BJ (cell line): ENCODE results near the gene NPTX1. TPM values are rescaled to one million over a fixed set of nuclear protein-coding genes. Genes with fewer than 3 reads are reported as not detected.
A peak's percentile ranks its signal among the peaks of the same experiment; 100 is the strongest.

Experiments
- CTCF ChIA-PET: fragments of 350-600 bp; formaldehyde crosslinking; extraction: SDS; loops from one replicate; lab custom pipeline; 2021; ENCODE audit warnings: antibody characterized with exemption, inconsistent platforms; lab: Yijun Ruan, JAX
- POLR2A ChIA-PET: fragments of 300-600 bp; sonication (Branson Sonifier 250); formaldehyde crosslinking; extraction: SDS; loops from one replicate; lab custom pipeline; 2021; ENCODE audit warnings: antibody characterized with exemption; lab: Charles Lee
- DNase-seq: peaks from one replicate; pipeline ENCODE4 v3.0.0-alpha.2; 2011; ENCODE audit warnings: low read depth
- H3K27me3 ChIP-seq: 2 replicates; pipeline ENCODE4 v1.6.0; 2011; ENCODE audit warnings: low read length; ENCODE audit not compliant: control insufficient read depth, insufficient read depth
- H3K36me3 ChIP-seq: 2 replicates; pipeline ENCODE4 v1.5.1; 2011; ENCODE audit warnings: low read length; ENCODE audit not compliant: control insufficient read depth, insufficient read depth
- H3K4me3 ChIP-seq: 2 replicates; pipeline ENCODE4 v1.5.1; 2011; ENCODE audit warnings: low read depth, mild to moderate bottlenecking, control low read depth, low read length
- CTCF ChIP-seq: IDR thresholded peaks from 2 replicates; pipeline ENCODE4 v1.5.1; 2011; ENCODE audit warnings: low read depth, mild to moderate bottlenecking, control low read depth, inconsistent platforms, low read length, moderate library complexity; ENCODE audit not compliant: insufficient read depth
- polyA plus RNA-seq: library from polyadenylated mRNA; depleted of rRNA; stranded (reverse); fragments of >200 nt; gene quantifications from 2 replicates; pipeline ENCODE4 v1.2.3, GENCODE V29; 2011

NPTX1 gene
- polyA plus RNA-seq, 1 experiment: 0.43 TPM

GRCh38 chr17:80428796-80429195 lies 47.6 kb downstream of the NPTX1 start:
- no peak for DNase-seq
- Histone ChIP-seq H3K27me3 (no peaks in the 10 kb centered on the region), H3K4me3 (no peak overlapping the region), H3K36me3 (peaks cover 2% of the 10 kb centered on the region; the same call in 1 of the 2 replicates)
- TF ChIP-seq CTCF: no peak
- ChIA-PET CTCF (interaction anchor here (2.5 to 6.7 kb wide), 2 partner anchors 542 to 553 kb away, joined by 22 to 79 read pairs; no protein-coding TSS in a partner anchor), POLR2A (no interaction called here)

- DNase-seq: no peak
- H3K36me3 ChIP-seq: peaks cover 2% of the 10 kb centered on the region; the same call in 1 of the 2 replicates
- TF ChIP-seq CTCF: no peak
- H3K4me3 ChIP-seq: no peak overlapping the region
- POLR2A ChIA-PET: no interaction called here
- H3K27me3 ChIP-seq: no peaks in the 10 kb centered on the region
- CTCF ChIA-PET: interaction anchor here (1.6 to 6.7 kb wide), 8 partner anchors 9 to 674 kb away, joined by 4 to 79 read pairs (median 10); partner anchors contain the start of gene ENDOV
Observed at GRCh38 chr17:80428363-80428762, 48.0 kb downstream of the NPTX1 start.

GRCh38 chr17:80427366-80428282 lies 48.8 kb downstream of the NPTX1 start:
- H3K4me3 ChIP-seq: no peak overlapping the region
- H3K27me3 ChIP-seq: no peaks in the 10 kb centered on the region
- peaks cover 2% of the 10 kb centered on the region; the same call in 1 of the 2 replicates for H3K36me3 ChIP-seq
- POLR2A ChIA-PET: no interaction called here
- CTCF ChIA-PET: interaction anchor here (0.6 to 6.7 kb wide), 36 partner anchors 9 to 674 kb away, joined by 3 to 79 read pairs (median 4); partner anchors contain the start of genes CHMP6 and ENDOV
- TF ChIP-seq CTCF: no peak
- DNase-seq: no peak

- no peaks in the 10 kb centered on the region for H3K27me3 ChIP-seq
- DNase-seq: no peak
- peak; percentile 96 for TF ChIP-seq CTCF
- peaks cover 2% of the 10 kb centered on the region; the same call in 1 of the 2 replicates for H3K36me3 ChIP-seq
- POLR2A ChIA-PET: no interaction called here
- CTCF ChIA-PET: interaction anchor here (0.6 to 6.7 kb wide), 36 partner anchors 9 to 675 kb away, joined by 3 to 79 read pairs (median 4); partner anchors contain the start of genes CHMP6 and ENDOV
- H3K4me3 ChIP-seq: no peak overlapping the region
Observed at GRCh38 chr17:80426671-80427326, 49.6 kb downstream of the NPTX1 start.
